HG03558 (cell line): Measurements from ENCODE around the gene BRF1.
"Not testable (repeated sequence)": the region's sequence is repeated elsewhere in the genome, so short reads cannot be mapped to it uniquely, and the experiment has no call there.

Source experiments
- ATAC-seq: cut with Tn5 transposase; IDR thresholded peaks from one replicate; pipeline ENCODE4 v1.9.1; 2021; ENCODE audit warnings: moderate number of reproducible peaks; ENCODE audit not compliant: unreplicated experiment; ENCODE audit errors: extremely low read depth

The BRF1 gene

DNA sequence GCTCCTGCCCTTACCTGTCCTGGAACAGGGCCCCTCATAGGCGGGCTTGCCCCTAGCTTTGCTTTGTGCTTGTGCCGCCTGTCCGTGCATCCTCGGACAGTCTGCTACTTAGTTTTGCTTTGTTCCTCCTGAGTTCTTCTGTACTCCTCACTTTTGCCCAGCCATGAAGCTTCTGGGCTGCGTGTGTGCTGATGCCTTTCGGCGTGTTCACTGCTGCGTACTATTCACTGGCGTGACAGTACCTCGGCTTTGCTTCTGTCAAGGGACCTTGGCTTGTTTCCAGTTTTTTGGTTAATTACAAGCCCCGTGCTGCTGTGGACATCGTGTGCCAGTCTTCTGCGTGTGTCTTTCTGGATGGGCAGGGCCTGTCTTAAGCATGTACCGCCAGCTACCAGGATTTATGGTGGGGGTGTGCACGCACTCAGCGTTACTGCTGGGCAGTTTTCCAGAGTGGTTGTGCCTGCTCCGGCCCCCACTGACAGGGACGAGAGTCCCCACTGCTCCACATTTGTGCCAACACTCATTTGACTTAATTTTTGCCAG is 16.2 kb upstream of the BRF1 start:
- ATAC-seq, result no peak

- ATAC-seq, result no peak
Observed at GRCh38 chr14:105316577-105316941, 15.8 kb upstream of the BRF1 start.

DNA sequence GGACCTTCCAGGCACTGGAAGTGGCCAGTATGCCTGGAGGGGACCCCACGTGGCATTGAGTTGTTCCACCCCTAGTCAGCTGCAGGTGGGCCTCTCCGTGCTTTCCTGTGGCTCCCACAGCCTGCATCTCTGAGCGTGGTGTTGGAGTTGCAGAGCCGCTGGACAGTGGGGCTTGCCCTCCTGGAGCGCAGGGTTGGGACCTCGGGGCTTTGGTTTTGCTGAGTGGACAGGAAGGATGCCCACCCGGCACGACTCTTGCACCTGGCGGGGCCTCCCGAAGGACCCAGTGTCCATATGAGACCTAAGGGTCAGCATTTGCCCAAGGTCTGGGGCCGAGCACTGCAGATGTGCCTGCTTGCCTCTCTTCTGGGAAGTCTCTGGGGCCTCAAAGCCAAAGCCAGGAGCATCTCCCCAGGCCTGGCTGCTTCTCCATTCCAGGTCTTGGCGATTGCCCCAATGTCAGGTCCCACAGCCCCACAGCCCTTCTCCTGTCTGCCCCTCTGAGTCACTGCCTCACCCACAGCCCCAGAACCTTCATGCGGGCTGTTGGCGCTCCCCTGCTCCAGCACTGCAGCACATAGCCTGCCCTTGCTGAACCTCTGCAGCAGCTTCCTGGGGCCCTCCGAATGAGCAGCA is 15.3 kb upstream of the BRF1 start:
- ATAC-seq, result no peak

GRCh38 chr14:105315211-105315721 is 14.5 kb upstream of the BRF1 start:
- no peak for ATAC-seq

GRCh38 chr14:105314287-105315200 is 13.7 kb upstream of the BRF1 start, which contains the start of gene PACS2:
PACS2 (plus strand) TSS chr14:105314748; CDS start chr14:105314919, 171 bp downstream.
- peak; percentile 37 for ATAC-seq

DNA sequence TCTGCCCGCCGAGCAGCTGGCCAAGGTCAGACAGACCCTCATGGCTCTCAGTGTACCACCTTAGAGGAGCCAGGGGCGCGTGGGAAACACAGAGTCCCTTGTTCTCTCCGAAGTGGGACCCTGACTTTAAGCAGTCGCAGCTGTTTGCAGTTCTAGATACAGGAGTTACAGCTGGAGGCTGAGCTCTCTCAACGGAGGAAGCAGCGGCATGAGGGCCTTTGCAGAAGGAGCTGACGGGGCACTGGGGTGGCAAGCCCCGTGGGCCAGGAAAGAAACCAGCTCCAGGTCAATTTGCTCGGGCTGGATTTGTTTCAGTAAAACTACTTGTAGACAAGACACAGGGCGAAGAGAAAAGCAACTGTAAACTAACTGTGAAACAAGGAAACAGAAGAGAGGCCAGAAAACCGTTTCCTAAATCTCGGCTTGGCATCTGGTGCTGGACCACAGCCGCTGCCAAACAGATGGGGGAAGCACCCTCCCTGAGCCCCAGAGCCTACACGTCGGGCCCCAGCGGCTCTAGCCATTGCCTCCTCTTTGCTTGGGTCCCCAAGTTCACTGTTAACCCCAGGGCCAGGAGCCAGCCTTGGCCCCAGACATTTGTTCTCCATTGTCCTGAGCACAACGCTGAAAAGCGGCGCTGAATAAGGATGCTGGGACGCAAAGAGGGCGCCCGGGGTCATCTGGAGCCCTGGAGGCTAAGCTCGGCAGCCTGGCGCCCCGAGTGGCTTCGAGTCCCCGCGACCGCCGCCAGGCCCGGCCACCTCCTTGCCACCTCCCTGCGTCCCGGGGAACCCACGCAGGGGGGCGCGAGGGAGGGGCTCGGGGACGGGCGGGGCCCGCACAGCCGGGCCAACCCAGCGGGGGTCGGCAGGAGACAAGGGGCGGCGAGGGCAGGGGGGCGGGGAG is 12.8 kb upstream of the BRF1 start:
- ATAC-seq, result no peak

GRCh38 chr14:105312973-105313372 is 12.2 kb upstream of the BRF1 start:
- ATAC-seq, result no peak

DNA sequence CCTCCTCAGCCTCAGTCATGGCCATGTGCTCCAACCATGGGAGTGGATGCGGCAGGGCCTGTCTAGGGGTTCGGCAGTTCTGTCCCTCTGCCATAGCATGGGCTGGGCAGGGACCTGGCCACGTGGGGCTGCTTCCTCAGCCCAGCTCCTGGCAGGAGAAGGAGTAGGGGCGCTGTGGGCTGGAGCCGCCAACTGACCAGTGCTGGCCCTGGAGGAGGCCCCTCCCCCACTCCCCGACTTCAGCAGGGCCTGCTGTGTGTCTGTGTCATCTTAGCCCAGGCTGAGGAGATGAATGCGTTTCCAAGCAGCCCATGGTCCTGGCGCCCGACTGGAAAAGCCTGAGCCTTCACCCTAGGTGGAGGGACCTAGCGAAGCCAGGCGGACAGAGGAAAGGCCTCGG is 11.0 kb upstream of the BRF1 start:
- ATAC-seq, result no peak

DNA sequence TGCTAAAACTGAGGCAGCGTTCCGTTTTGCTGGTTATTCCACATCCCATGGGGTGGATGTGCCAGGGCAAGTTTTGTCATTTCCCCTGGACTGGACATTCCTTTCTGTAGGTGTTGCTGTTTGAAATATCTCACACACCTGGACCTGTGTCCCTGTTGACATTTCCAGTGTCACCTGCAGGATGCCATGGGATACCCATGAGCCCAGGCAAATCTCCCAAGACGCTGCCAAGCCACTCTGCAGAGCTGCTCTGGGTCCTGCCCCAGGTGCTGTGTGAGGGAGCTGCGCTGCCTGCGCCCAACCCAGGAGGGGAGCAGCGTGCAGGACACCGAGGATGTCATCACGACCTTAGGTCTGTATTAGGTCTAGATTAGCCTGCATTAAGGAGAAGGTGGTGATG is 8.6 kb upstream of the BRF1 start:
- no peak for ATAC-seq

GRCh38 chr14:105307052-105307727 is 6.4 kb upstream of the BRF1 start:
- no peak for ATAC-seq

DNA sequence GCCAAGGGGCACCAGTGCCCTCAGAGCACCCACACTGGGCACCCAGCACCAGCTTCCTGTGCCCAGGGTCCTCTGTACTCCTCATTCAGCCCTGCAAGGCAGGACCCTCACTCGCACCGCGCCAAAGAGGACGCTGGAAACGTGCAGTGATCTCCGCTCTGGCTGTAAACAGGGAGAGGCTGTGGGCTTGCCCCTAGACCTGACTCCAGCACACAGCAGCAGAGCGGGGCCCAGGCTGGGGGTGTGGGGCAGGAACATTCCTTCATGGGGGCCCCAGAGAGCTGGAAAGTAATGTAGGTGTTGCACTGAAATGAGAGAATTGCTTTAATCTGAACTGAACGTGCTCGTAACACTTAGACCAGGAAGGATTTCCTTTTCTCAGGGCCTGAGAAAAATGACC is 5.0 kb upstream of the BRF1 start:
- no peak for ATAC-seq

DNA sequence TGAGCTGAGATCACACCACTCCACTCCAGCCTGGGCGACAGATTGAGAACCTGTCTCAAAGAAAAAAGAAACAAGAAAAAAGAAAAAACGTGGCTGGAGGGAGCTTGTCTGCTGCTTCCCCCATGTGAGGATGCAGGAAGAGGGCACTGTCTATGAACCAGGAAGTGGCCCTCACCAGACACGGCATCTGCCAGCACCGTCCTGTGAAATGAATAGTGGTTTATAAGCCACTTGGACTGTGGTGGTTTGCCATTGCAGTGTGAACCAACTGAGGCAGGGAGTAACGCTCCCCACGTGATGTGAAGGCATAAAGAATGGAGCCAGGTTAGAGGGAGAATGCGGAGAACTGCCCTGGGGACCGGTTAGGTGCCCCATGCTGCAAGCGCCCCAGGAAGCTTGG is 4.5 kb upstream of the BRF1 start:
- no peak for ATAC-seq

- ATAC-seq, result no peak
Observed at GRCh38 chr14:105304565-105304964, 3.8 kb upstream of the BRF1 start.

GRCh38 chr14:105303949-105304348 is 3.1 kb upstream of the BRF1 start:
- no peak for ATAC-seq

DNA sequence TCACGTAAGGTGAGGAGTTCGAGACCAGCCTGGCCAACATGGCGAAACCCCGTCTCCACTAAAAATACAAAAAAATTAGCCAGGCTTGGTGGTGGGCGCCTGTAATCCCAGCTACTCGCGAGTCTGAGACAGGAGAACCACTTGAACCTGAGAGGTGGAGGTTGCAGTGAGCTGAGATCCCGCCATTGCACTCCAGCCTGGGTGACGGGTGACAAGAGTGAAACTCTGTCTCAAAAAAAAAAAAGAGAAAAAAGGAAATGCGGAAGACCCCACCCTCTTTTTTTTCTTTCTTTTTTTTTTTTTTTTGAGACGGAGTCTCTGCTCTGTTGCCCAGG is 1.1 kb upstream of the BRF1 start:
- not testable (repeated sequence) for ATAC-seq

DNA sequence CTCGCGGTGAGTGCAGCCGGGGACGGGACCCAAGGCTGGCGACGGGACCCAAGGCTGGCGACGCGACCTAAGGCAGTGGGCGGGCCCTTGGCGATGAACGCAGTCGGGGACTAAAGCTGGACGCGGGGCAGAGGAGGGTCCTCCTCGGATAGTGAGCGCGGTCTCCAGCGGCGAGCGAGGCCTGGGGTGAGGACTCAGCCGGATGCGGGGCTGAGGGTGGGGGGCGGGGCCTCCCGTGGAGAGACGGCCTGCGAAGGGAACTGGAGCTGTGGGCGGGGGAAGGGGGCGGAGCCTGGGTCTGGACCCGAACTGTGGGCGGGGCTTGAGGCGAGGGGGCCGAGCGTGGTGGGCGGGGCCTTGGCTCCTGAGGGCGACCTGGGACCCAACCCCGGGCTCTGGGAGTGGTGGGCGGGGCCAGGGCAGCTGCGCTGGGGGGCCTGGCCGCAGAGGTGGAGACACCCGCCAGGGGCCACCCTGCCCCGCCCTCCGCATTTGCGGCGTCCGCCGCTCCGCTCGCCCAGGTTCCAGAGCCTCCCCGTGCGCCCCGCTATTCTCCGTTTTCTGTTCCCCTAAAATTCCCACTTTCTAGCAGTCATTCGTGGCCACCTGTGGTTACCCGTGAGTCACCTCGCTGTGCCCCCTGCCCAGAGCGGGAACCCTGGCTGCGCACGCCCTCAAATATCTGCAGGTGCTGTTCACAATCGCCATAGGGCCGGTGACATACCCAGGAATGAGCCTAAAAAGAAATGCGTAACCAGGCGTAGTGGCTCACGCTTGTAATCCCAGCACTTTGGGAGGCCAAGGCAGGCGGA is 508 bp upstream of the BRF1 start:
- ATAC-seq, result peak; percentile 24

DNA sequence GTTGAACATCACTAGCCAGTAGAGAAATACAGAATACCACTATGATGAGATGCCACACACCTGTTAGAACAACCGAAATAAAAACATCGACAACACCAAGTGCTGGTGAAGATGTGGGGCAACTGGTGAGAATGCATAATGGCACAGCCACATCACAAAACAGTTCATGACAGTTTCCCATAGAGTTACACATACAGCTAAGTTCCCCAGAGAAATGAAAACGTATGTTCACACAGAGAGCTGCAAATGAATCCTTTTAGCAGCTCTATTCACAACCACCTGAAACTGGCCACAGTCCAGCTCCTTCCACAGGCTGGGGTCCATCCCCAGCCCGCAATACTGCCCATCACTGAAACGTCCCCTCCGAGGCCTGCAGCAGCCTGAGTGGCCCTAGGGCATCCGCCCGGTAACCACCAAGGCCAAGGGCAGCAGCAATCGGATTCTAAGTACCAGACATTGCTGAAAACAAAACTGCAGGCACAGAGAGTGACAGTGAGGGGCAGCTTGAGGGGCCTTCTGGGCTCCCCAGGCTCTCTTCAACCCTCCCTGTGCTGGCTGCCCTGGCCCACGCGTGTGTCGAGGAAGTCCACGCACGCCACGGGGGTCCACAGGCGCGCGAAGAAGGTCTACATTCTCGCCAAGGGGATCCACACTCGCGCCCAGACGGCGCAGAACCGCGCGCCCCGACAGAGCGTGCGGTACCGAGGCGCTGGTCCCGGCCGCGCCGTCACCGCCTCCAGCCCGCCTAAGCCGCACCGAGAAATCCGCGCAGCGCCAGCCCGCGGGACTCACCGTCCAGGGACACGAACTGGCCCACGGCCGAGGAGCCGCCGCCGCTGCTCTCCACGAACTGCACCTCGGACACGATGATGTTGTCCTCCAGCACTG is 903 bp downstream of the BRF1 start:
- ATAC-seq, result no peak

DNA sequence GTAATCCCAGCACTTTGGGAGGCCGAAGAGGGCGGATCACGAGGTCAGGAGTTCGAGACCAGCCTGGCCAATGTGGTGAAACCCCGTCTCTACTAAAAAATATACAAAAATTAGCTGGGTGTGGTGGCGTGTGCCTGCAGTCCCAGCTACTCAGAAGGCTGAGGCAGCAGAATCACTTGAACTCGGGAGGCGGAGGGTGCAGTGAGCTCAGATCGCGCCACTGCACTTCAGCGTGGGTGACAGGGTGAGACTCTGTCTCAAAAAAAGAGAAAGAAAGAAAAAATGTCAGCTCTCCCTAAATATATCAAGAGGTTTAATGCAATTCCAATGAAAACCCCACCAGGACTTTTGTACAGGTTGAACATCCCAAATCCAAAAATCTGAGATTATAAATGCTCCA is 3.5 kb downstream of the BRF1 start:
- not testable (repeated sequence) for ATAC-seq
